Inflammatory macrophage (primary cell): ENCODE measurements around the gene KREMEN2.
A peak's percentile ranks its signal among the peaks of the same experiment; 100 is the strongest.
"Not testable (repeated sequence)": the region's sequence is repeated elsewhere in the genome, so short reads cannot be mapped to it uniquely, and the experiment has no call there.

Experiments
- DNase-seq, 2 donors: peaks; one replicate each; pipeline ENCODE4 v3.0.0-alpha.2; 2020 to 2022
- total RNA-seq, 18 experiments: gene quantifications; one replicate each; lab custom pipeline; 2026; ENCODE audit warnings: mixed read lengths in 6 of 18, inconsistent platforms in 2 of 18; lab: John Stamatoyannopoulos, UW

The KREMEN2 gene, protein sequence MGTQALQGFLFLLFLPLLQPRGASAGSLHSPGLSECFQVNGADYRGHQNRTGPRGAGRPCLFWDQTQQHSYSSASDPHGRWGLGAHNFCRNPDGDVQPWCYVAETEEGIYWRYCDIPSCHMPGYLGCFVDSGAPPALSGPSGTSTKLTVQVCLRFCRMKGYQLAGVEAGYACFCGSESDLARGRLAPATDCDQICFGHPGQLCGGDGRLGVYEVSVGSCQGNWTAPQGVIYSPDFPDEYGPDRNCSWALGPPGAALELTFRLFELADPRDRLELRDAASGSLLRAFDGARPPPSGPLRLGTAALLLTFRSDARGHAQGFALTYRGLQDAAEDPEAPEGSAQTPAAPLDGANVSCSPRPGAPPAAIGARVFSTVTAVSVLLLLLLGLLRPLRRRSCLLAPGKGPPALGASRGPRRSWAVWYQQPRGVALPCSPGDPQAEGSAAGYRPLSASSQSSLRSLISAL
- total RNA-seq, result 0 to 0.32 (median 0.07) reads per million in 18 experiments

DNA sequence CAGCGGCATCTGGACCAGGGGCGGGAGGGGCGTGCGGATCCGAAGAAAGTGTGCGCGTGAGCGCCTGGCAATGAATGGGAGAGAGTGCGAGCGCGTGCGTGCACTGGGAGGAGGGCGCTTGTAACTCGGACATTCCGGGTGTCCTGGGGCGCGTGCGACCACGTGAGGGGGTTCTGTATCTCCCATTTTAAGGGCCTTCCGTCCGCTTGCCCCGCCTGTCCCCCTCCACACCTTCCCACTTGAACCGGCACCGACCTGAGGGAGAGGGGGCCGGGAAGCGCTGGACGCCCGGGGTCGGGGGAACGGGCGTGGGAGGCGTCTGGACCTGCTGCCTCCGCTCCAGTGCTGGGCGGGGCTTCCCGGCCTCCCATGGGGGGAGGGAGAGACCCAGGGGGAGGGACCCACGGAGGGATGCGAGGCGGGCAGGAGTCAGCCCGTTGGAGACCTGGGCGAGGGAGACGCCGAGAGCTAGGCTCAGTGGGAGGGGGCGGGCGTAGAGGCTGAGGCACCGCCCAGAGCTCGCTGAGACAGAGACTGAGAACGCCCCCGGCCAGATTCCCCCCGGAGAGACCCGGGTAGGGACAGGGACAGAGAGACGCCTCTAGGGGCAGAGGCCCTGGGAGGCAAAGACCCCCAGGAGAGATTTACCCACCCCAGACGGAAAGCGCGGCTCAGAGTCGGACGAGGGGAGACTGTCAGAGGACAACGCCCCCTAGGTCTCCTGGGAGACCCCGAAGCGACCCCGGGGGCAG, at the start of gene KREMEN2:
Gene KREMEN2, plus strand, starts transcription at position 553 of the 752 bp plus-strand sequence. CDS start 246 bp downstream, outside the sequence.
- DNase-seq, result peak in 1 of 2 donors; percentile 50

DNA sequence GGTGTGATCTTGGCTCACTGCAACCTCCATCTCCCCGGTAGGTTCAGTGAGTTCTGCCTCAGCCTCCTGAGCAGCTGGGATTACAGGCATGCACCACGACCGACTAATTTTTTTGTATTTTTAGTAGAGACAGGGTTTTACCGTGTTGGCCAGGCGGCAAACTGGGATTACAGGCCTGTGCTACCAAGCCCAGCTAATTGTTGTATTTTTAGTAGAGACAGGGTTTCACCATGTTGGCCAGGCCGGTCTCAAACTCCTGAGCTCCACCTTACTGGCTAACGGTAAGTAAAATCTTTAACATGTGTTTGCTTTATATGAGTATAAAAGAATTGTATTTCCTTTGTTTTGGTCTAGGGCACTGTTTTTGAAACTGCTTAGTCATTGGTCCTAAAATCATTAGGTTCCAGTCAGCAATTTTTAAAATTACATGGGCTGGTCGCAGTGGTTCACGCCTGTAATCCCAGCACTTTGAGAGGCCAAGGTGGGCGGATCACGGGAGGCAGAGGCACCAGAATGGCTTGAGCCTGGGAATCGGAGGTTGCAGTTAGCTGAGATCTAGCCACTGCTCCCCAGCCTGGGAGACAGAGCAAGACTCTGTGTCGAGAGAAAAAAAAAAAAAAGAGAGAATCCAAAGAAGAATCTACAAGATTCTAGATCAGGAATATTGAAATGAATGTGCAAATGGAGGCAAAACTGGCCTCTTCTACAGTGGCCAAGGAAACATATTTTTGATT, 48.7 kb upstream of the KREMEN2 start:
- no peak for DNase-seq

DNA sequence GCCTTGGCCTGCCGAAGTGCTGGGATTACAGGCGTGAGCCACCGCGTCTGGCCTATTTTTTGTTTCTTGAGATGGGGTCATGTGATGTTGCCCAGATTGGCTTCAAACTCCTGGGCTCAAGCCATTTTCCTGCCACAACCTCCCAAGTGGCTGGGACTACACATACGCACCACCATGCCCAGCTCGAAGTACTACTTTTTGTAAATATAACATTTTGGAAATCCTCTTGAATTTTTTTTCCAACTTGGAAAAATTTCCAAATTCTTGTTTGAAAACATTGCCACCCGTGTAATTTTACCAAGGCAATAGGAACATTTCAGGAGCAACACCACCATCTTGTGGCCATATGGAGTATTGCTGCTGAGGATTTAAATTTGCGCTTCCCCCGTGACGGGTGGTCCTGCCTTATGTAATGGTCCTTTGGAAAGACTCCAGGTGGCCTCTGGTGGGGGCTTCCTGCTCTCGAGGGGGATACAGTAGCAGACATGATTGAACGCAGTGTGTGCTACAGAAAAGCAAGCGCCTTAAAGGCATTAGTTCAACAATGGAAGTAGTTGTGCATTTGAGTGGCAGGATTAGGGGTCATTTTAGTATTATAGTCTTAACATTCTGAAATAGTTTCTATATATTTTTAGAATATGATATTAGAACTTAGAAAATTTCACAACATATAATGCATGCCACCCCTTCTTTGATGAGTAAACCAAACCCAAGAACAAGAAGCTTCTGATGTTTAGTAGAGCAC, 44.4 kb upstream of the KREMEN2 start:
- DNase-seq, result peak; percentile 67 to 72

DNA sequence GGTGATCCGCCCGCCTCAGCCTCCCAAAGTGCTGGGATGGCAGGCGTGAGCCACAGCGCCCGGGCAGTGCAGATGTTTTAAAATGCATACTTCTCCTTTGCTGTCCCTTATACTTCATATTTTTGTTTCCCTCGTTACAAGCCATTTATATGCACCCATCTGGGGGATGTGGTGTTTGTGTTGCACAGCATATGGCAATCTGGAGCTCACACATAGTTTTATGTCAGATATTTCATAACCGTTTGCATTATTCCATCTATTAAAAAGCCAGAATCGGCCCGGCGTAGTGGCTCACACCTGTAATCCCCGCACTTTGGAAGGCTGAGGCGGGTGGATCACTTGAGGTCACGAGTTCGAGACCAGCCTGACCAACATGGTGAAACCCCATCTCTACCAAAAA, 40.6 kb upstream of the KREMEN2 start:
- DNase-seq, result no peak

DNA sequence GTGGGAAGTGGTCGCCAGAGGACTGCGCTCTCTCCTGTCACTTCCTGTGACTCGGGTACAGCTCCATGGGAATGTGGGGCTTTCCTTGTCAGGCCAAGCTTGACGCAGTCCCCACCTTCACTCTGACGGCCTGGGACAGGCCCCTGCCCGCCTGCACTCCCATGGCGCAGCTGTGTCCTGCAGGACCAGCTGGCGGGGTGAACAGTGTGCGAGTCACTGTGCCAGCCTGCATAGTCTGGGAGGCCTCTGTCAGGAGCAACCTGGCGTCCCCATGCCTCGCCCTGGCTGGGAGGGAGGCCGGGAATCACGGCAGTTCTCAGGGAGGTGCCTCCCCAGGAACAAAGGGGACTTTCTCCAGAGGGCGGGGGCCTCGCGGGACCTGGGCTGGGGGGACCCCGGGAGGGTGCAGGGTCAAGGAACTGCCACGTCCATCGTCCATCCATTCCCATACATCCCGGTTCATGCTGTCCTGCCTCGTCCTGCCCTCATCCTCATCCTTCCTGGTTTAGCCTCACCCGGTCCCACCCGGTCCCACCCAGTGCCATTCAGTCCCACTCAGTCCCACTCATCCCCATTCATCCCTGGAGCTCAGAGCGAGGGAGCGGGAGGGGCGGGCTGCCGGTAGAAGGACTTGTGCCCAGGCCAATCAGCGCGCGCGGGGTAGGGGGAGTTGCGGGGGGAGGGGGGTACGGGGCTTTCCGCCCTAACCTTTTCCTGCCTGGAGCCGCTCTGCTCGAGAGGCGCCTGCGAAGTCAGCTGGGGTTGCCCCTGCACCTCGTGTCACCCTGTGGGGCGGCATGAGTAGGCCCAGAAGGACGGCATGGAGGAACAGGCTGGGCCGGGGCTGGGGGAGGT, 38.9 kb upstream of the KREMEN2 start:
- no peak for DNase-seq

DNA sequence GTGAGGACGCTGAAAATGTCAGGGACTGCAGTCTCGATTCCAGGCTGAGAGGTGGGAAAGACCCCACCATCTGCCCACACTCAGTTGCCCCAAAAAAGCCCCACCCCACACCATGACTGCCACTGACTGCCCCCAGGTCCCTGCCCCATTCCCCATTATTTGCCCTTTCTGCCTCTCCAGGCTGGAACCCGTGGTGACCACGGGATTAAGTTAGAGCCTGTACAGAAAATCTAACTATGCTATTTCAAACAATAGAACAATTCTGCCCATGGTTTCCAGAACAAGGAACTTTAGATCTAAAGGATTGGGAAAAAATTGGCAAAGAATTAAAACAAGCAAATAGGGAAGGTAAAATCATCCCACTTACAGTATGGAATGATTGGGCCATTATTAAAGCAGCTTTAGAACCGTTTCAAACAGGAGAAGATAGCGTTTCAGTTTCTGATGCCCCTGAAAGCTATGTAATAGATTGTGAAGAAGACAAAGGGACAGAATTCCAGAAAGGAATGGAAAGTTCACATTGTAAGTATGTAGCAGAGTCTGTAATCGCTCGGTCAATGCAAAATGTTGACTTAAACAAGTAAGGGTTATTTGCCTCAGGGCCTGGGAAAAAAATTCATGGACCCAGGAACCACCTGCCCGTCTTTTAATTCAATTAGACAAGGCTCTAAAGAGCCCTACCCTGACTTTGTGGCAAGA, 38.0 kb upstream of the KREMEN2 start:
- no peak for DNase-seq

DNA sequence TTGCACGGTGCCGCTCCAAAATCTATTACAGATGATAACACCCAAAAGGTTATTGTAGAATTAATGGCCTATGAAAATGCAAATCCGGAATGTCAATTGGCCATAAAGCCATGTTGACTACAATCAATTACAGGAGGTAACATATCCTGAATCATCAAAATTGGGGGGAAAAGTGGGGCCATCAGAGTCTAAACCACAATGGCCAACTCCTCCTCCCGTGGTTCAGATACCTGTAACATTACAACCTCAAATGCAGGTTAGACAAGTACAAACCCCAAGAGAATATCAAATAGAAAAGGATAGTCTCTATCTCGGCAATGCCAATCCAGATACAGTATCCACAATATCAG, 37.5 kb upstream of the KREMEN2 start:
- no peak for DNase-seq

DNA sequence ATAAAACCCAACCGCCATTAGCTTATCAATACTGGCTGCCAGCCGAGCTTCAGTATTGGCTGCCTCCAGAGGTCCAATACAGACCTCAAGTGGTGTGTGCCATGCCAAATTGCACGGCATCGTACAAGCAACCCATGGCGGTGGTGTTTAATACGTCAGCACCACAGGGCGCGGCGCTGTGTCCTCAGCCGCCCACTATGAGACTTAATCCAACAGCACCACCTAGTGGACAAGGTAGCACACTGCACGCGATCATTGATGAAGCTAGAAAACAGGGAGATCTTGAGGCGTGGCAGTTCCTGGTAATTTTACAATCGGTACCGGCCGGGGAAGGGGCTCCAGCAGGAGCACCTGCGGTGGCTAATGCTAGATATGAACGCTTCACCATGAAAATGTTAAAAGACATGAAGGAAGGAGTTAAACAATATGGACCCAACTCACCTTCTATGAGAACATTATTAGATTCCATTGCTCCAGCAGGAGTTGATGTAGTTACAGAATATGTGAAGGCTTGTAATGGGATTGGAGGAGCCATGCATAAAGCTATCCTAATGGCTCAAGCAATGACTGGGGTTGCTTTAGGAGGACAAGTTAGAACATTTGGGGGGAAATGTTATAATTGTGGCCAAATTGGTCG, 36.9 kb upstream of the KREMEN2 start:
- peak; percentile 93 for DNase-seq

DNA sequence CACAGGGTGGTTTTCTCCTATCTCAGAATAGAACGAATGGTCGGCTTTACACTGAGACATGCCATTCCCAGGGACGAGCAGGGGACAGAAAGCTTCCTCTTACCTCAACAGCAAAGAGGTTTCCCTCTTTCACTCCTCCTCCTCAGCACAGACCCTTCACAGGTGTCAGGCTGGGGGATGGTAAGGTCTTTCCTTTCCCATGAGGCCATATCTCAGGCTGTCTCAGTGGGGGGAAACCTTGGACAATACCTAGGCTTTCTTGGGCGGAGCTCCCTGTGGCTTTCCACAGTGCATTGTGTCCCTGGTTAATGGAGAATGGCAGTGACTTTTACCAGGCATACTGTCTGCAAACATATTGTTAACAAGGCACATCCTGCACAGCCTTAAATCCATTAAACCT, 35.9 kb upstream of the KREMEN2 start:
- not testable (repeated sequence) for DNase-seq

DNA sequence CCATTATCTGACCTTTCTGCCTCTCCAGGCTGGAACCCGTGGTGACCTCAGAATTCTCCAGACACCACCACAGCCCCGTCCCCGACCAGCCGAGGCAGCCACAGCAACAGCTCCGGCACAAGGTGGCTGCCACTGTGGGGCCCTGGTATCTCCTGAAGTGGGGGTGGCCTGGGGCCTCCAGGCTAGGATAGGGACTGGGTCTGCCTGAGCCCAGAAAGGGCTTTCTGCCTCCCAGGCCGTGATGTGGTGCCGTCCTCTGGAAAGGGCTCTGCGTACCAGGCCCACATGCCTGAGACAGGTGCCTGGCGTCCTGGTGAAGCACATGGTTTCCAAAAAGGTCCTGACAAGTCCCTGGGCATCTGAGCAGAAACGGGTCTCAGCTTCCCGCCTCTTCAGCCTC, 35.3 kb upstream of the KREMEN2 start:
- no peak for DNase-seq

DNA sequence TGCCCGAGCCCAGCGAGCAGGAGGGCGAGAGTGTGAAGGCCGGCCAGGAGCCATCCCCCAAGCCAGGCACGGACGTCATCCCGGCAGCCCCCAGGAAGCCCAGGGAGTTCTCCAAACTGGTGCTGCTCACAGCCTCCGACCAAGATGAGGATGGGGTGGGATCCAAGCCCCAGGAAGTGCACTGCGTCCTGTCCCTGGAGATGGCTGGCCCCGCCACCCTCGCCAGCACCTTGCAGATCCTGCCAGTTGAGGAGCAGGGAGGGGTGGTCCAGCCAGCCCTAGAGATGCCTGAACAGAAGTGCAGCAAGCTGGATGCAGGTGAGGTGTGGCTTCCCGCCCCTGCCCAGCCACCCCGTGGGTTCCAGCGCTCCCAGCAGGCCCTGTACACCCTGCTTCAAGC, 34.4 kb upstream of the KREMEN2 start:
- no peak for DNase-seq

DNA sequence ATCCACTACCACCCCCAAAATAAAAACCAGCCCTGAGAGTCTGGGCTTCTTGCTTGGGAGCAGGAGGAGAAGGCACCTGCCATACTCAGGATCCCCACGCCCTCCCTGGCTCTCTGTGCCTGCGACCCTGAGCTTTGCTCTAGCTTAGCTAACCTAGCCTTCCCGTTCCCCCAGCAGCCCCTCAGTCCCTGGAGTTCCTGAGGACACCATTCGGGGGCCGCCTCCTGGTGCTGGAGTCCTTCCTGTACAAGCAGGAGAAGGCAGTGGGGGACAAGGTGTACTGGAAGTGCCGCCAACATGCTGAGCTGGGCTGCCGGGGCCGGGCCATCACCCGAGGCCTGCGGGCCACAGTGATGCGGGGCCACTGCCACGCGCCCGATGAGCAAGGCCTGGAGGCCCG, 33.8 kb upstream of the KREMEN2 start:
- DNase-seq, result no peak

DNA sequence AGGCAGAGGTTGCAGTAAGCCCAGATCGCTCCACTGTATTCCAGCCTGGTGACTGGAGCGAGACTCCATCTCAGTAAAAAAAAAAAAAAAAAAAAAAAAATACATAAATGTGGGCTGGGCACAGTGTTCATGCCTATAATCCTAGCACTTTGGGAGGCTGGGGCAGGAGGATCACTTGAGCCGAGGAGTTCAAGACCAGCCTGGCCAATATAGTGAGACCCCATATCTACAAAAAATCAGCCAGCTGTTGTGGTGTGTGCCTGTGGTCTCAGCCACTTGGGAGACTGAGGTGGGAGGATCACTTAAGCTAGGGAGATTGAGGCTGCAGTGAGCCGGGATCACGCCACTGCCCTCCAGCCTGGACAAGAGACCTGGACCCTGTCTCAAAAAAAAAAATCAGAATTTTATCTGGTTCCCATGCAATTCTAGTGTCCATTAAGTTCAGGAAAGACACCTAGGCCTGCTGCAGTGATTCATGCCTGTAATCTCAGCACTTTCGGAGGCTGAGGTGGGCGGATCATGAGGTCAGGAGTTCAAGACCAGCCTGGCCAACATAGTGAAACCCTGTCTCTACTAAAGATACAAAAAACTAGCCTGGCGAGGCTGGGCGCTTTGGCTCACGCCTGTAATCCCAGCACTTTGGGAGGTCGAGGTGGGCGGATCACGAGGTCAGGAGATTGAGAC, 32.7 kb upstream of the KREMEN2 start:
- DNase-seq, result not testable (repeated sequence)

DNA sequence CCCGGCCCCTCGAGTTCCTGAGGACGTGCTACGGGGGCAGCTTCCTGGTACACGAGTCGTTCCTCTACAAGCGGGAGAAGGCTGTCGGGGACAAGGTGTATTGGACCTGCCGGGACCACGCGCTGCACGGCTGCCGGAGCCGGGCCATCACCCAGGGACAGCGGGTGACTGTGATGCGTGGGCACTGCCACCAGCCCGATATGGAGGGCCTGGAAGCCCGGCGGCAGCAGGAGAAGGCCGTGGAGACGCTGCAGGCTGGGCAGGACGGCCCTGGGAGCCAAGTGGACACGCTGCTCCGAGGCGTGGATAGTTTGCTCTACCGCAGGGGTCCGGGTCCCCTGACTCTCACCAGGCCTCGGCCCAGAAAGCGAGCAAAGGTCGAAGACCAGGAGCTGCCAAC, 30.9 kb upstream of the KREMEN2 start:
- no peak for DNase-seq

DNA sequence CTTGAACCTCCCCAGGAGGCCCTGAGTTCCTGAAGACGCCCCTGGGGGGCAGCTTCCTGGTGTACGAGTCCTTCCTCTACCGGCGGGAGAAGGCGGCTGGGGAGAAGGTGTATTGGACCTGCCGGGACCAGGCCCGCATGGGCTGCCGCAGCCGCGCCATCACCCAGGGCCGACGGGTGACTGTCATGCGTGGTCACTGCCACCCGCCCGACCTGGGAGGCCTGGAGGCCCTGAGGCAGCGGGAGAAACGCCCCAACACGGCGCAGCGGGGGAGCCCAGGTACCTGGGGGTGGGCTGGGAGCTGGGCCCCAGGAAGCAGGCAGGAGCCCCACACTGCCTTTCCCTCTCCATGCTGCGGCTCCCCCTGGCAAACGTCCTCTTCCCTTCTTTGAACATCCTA, 30.4 kb upstream of the KREMEN2 start:
- no peak for DNase-seq

DNA sequence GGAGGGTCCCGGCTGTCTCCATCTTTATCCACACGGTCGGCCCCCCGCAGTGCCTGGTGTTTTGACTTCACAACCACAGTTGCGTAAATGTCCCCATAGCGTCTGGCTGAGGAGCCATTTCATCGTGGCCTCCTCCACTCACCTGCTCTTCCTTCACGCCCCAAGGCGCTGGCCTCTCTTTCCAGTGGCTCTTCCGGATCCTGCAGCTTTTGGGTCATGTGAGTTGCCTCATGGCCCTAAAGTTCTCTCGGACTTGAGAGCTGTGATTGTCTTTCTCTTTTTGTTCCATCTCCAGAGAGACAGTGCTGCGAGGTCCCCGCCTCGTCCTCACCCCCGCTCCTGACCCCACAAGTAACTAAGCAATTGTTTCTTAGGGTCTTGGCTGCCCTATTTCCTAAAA, 29.6 kb upstream of the KREMEN2 start:
- DNase-seq, result no peak

DNA sequence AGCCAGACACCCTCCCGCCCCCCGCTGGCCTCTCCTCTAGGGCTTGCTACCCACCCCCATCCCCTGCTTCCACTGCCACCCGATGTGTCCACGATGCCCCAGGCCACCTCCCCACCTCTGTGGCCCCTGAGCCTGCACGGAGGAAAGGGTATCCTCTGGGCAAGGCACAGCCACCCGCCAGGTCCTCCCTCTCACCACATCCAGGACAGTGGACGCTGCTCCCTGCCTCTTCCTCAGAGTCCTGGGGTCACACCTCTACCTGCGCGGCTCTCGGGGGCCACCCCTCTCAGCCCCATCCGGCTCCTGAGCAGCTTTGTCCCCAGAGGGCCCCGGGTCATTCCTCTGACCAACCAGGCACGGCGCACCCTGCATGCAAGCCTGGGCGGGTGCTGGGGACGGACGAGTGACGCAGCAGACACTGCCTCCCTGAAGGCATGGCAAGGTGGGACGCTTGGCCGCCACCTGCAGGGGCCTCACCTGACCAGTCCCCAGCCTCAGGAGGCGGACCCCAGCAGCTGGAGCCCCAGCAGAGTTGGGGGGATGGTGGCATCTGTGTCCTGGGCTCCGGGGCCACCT, 27.6 kb upstream of the KREMEN2 start:
- DNase-seq, result no peak

DNA sequence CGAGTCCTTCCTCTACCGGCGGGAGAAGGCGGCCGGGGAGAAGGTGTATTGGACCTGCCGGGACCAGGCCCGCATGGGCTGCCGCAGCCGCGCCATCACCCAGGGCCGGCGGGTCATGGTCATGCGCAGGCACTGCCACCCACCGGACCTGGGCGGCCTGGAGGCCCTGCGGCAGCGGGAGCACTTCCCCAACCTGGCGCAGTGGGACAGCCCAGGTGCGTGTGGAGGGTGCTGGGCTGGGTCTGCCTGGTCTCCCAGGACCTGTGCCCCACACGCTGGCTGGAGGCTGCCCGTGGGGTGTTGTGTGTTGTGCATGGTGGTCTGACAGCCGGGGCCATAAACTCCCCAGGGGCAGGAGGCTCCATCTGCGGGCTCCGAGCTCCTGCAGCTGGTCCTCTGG, 26.9 kb upstream of the KREMEN2 start:
- no peak for DNase-seq

DNA sequence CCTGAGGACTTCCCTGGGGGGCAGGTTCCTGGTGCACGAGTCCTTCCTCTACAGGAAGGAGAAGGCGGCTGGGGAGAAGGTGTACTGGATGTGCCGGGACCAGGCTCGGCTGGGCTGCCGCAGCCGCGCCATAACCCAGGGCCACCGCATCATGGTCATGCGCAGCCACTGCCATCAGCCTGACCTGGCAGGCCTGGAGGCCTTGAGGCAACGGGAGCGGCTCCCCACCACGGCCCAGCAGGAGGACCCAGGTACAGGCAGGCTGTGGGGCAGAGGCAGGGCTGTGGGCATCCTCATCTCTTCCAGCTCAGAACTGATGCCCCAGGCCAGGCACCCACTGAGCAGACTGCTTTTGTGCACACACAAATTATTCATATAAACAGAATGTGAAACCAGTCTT, 25.9 kb upstream of the KREMEN2 start:
- DNase-seq, result no peak
